DND-41 (cell line): ENCODE results near the gene LLPH.

Experiments used
- ATAC-seq: fragments of 200-7000 bp; cut with Tn5 transposase; 3 replicates; pipeline ENCODE4 v1.9.1; 2021; ENCODE audit warnings: low read depth; ENCODE audit not compliant: insufficient read depth
- DNase-seq: peaks from one replicate; pipeline ENCODE4 v3.0.0-alpha.2; 2020
- H2AFZ ChIP-seq: 2 replicates; pipeline ENCODE4 v1.6.0; 2012; ENCODE audit warnings: low read depth, low read length
- H3K27ac ChIP-seq: 2 replicates; pipeline ENCODE4 v1.5.1; 2012; ENCODE audit warnings: low read length, inconsistent platforms
- H3K27me3 ChIP-seq: fragments of 200-600 bp; sonication (generic); 2 replicates; pipeline ENCODE4 v1.6.0; 2012; ENCODE audit warnings: low read length, mild to moderate bottlenecking, inconsistent platforms; ENCODE audit not compliant: insufficient read depth, poor library complexity
- H3K36me3 ChIP-seq: 2 replicates; pipeline ENCODE4 v1.5.1; 2012; ENCODE audit warnings: low read length, inconsistent platforms; ENCODE audit not compliant: insufficient read depth
- H3K4me1 ChIP-seq: 2 replicates; pipeline ENCODE4 v1.5.1; 2012; ENCODE audit warnings: mild to moderate bottlenecking, low read length; ENCODE audit not compliant: insufficient read depth
- H3K4me2 ChIP-seq: 2 replicates; pipeline ENCODE4 v1.6.0; 2012; ENCODE audit warnings: mild to moderate bottlenecking, moderate library complexity, low read length, inconsistent platforms; ENCODE audit not compliant: insufficient read depth
- H3K4me3 ChIP-seq, 2 experiments: fragments of 200-600 bp in 1 of 2; shearing (Covaris generic) in 1 of 2; 2 replicates each; pipeline ENCODE4 v1.5.1; 2012 to 2016; ENCODE audit warnings: inconsistent platforms in 2 of 2, low read length in 2 of 2, mild to moderate bottlenecking in 2 of 2, low read depth in 1 of 2, moderate library complexity in 1 of 2
- H3K79me2 ChIP-seq: 2 replicates; pipeline ENCODE4 v1.6.0; 2012; ENCODE audit warnings: low read length, inconsistent platforms; ENCODE audit not compliant: insufficient read depth
- H3K9ac ChIP-seq: 2 replicates; pipeline ENCODE4 v1.6.0; 2012; ENCODE audit warnings: low read depth, mild to moderate bottlenecking, inconsistent platforms, low read length, moderate library complexity
- H3K9me3 ChIP-seq: 2 replicates; pipeline ENCODE4 v1.5.1; 2012; ENCODE audit warnings: low read length, moderate library complexity, mild to moderate bottlenecking, inconsistent platforms; ENCODE audit not compliant: insufficient read depth, severe bottlenecking
- H4K20me1 ChIP-seq: 2 replicates; pipeline ENCODE4 v1.6.0; 2012; ENCODE audit warnings: low read length; ENCODE audit not compliant: insufficient read depth
- EZH2 ChIP-seq: IDR thresholded peaks from 3 replicates; pipeline ENCODE4 v1.6.1; 2012; ENCODE audit warnings: borderline replicate concordance, low read depth, mild to moderate bottlenecking, moderate library complexity, low read length, inconsistent platforms; ENCODE audit not compliant: severe bottlenecking
- TF ChIP-seq, protein P1 (sequence below): IDR thresholded peaks from 2 replicates; pipeline ENCODE4 v1.5.1; 2012; ENCODE audit warnings: borderline replicate concordance, low read length, moderate library complexity, mild to moderate bottlenecking; ENCODE audit not compliant: poor library complexity, severe bottlenecking; ENCODE audit errors: extremely low read depth

Gene LLPH

DNA sequence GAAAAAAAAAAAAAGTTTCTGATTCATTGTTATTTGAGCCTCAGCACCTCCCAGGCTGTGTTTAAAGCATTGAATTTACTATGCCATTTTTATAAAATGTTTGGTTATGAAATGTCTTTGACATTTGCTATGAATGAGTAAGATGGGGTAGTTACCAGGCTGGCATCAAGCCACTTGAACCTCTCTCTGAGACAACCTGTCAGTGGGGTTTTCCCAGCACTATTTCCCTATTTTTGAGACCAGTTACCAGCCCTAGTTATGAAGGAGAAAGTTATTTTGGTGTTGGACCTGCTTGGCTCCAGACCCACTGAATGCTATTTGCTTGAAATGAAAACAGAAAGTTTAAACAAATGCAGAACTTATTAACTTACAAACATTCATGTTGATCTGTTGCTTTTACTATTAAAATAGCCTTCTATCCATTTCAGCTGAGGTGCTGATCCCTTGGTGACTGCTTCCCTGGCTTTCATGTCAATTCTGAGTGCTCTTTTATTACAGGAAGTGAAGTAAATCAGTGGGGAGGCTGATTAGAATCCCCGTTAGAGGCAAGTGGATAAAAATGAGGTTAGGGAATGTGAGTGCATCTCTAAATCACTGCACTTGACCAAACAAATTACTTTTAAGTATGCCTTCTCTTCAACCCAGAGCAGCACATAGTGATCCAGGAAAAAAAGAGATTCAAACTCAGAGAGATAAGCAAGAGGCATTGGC, 37.8 kb downstream of the LLPH start:
- Histone ChIP-seq H3K79me2 (no peaks in the 10 kb centered on the region), H3K4me3 (no peak overlapping the region), H3K27me3 (peaks cover 2% of the 10 kb centered on the region), H3K36me3 (no peaks in the 10 kb centered on the region), H3K27ac (no peak overlapping the region), H3K4me2 (no peak overlapping the region), H3K4me1 (no peaks in the 10 kb centered on the region), H4K20me1 (no peaks in the 10 kb centered on the region), H2AFZ (no peak overlapping the region), H3K9ac (no peak overlapping the region), H3K9me3 (no peaks in the 10 kb centered on the region)
- TF ChIP-seq EZH2: no peak
- TF ChIP-seq, protein P1, sequence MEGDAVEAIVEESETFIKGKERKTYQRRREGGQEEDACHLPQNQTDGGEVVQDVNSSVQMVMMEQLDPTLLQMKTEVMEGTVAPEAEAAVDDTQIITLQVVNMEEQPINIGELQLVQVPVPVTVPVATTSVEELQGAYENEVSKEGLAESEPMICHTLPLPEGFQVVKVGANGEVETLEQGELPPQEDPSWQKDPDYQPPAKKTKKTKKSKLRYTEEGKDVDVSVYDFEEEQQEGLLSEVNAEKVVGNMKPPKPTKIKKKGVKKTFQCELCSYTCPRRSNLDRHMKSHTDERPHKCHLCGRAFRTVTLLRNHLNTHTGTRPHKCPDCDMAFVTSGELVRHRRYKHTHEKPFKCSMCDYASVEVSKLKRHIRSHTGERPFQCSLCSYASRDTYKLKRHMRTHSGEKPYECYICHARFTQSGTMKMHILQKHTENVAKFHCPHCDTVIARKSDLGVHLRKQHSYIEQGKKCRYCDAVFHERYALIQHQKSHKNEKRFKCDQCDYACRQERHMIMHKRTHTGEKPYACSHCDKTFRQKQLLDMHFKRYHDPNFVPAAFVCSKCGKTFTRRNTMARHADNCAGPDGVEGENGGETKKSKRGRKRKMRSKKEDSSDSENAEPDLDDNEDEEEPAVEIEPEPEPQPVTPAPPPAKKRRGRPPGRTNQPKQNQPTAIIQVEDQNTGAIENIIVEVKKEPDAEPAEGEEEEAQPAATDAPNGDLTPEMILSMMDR: no peak
- no peak for DNase-seq
- no peak for ATAC-seq

DNA sequence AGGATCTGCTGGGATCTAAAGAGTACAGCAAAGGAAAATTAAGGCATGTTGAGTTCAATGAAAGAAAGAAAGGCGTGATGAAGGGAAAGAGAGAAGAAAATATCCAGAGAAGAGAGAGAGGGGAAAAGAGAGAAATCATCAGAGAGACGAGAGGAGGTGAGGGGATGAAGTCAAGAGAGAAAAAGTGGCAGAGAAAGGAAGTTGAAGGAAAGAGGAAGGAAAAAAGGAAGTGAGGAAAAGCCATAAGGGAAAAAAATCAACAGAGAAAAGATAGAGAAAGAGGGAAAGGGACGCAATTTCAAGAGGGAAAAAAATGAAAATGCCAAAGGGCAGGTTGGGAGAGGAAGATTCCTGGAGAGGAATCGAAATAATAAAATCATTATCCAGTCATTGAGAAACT, 40.4 kb downstream of the LLPH start:
- DNase-seq (no peak), ATAC-seq (no peak)
- H2AFZ ChIP-seq: no peak overlapping the region
- no peak overlapping the region for H3K9ac ChIP-seq
- no peak overlapping the region for H3K27ac ChIP-seq
- no peak overlapping the region for H3K4me2 ChIP-seq
- H4K20me1 ChIP-seq: no peaks in the 10 kb centered on the region
- no peaks in the 10 kb centered on the region for H3K9me3 ChIP-seq
- TF ChIP-seq, protein P1: no peak
- no peak for TF ChIP-seq EZH2
- peaks cover 2% of the 10 kb centered on the region for H3K27me3 ChIP-seq
- H3K79me2 ChIP-seq: no peaks in the 10 kb centered on the region
- no peaks in the 10 kb centered on the region for H3K4me1 ChIP-seq
- no peaks in the 10 kb centered on the region for H3K36me3 ChIP-seq
- no peak overlapping the region for H3K4me3 ChIP-seq

DNA sequence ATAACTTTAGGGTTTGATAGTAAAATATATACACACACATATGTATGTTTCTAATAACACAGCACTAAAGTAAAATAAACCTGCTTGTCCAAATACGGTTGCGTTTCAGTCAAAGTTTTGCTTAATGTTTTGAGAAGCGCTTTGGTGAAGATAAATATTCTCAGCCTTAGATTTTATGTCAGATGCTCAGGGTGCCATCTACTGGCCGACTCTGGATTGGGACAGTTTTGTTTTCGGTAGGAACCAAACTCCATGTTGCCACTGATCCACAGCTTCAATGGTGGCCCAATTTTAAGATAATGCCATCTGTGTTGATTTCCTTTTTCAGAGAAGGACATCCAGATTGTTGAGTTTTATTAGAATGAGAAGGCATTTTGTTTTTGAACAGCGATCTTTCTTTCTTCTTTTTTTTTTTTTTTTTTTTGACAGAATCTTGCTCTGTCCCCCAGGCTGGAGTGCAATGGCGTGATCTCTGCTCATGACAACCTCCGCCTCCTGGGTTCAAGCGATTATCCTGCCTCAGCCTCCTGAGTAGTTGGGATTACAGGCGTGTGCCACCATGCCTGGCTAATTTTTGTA, 43.1 kb downstream of the LLPH start:
- Histone ChIP-seq H3K27ac (no peak overlapping the region), H4K20me1 (no peaks in the 10 kb centered on the region), H3K27me3 (peaks cover 2% of the 10 kb centered on the region), H2AFZ (no peak overlapping the region), H3K4me1 (no peaks in the 10 kb centered on the region), H3K4me3 (no peak overlapping the region), H3K4me2 (no peak overlapping the region), H3K9me3 (no peaks in the 10 kb centered on the region), H3K9ac (no peak overlapping the region), H3K36me3 (no peaks in the 10 kb centered on the region), H3K79me2 (no peaks in the 10 kb centered on the region)
- TF ChIP-seq, protein P1: peak; percentile 84
- TF ChIP-seq EZH2: no peak
- DNase-seq (peak; percentile 57), ATAC-seq (peak; percentile 70)
